ENCODE data around the gene GOLGA6L10.
"Not testable (repeated sequence)": the region's sequence is repeated elsewhere in the genome, so short reads cannot be mapped to it uniquely, and the experiment has no call there.

GOLGA6L10 gene

DNA sequence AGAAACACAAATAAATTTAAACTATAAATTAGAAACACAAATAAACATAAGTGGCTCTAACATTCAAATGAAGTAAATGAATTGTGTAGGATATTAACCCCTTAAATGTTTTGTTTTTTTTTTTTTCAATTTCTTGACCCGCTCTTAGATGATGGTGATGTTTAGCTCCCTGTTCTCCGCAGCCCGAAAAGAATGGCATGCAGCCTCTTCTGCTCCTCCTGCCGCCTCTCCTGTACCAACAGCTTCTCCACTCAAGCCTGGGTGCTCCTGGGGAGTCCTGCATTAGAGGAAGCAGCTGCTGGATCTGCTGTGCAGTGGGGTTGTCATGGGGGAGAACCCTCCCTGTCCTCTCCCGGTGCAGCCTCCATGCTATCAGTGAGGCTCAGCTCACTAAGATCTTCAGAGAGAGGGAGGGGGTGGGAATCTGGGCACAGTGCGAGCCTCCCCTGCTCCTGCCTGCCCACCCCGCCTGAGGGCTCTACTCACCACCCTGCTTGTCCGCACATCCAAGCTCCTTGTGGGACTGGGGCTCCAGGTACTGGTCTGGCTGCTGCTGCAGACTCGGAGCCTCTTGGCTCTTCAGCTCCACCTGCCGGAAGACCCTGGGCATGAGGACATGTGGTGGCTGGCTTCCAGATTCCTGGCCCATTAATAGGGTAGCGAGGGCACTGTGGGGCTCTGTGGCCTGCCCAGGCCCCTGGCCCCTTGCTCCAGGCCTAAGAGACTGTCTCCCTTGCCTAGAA is 6.5 kb downstream of the GOLGA6L10 start:
- DNase-seq: not testable (repeated sequence)

DNA sequence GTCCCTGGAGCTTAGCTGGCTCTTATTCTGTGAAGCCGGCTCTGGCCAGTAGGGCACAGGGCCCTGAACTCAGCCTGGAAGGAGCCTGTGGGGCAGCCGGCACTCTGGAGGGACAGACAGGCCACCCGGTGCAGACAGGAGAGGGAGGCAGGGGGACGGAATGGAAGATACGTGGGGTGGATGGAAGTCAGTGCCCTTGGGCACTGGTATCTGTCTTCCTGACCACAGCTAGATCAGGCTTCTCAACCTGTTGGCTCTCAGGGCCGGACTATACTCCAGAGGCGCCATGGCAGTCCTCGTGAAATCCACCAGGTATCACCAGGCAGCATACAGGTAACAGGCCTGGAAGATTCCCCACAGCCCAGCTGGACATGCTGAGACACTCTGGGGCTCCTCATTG is 10.7 kb downstream of the GOLGA6L10 start:
- DNase-seq: not testable (repeated sequence)

DNA sequence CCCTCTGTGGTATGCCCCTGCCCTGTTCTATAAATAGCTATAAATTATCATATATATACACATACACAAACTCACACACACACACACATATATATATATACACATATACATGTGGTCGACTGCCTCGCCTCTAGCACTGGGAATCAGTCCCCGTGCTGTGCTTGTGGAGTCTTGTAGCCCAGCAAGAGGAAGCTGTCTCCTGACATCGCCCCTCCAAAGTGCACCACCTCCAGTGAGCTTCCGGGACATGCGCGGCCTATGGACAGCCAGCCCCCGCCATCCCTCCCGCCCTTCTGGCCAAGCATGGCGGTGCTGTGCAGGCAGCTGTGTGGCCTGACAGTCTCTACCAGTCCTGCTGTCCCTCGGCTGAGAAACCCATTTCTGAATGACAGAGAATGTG is 11.2 kb downstream of the GOLGA6L10 start:
- not testable (repeated sequence) for DNase-seq

DNA sequence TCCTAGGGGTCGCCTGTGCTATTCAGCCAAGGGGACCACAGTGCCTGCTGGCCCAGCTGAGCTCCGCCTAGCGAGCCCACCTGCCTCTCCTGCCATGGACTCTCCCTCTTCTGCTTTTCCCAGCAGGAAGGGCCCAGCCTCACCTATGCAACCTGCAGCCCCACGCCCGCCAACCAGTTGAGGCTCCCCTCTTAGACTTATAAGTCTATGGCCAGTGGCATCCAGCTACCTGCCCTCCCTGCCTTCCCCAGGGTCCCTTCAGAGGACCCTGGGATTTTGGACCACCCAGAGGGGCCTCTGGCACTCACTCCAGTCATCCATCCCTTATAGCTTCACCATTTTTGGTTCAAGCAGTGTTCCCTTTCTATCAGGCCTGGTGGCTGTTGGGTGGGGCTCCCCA is 12.2 kb downstream of the GOLGA6L10 start:
- not testable (repeated sequence) for DNase-seq

DNA sequence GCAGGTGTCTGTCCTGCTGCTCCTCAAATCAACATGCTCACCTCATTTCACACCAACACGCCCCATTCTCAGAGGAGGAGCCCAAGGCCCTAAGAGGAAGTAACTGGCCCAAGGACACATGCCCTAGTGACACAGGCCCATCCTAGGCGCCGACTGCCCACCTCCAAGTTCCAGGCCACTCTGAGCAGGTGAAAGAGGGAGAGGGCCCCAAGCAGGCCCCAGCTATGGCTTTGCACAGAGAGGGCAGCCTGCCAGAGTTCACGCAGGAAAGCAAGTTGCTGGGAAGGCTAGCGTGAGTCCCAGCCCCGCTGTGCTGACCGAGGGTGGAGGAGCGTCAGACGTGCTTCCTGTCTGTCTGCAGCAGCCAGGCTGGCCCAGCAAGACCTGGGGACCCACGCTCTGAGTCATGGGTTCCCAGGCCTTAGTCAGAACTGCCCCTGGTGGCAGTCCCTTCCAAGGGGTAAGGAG is 13.1 kb downstream of the GOLGA6L10 start:
- not testable (repeated sequence) for DNase-seq

DNA sequence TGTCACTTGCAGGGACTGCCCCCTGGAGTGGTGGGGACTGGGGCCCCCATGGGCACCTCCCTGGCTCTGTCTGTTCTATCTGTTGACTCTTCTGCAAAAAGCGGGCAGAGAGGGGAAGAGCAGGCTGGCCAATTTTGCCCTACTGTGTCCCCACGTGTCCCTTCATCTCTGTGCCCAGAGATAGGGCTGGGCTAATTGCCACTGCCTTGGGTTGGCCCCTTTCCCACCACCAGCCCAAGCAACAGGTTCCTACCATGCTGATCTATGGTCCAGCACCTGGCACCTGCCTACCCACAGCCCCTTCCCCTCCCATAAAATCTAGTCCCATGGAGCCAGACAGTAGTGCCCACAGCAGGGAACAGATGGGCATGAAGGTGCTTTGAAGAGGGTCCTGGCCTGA is 14.3 kb downstream of the GOLGA6L10 start:
- not testable (repeated sequence) for DNase-seq

- DNase-seq: not testable (repeated sequence)
Measured at GRCh38 chr15:82334554-82334932, 14.7 kb downstream of the GOLGA6L10 start.

GRCh38 chr15:82333603-82334553 is 15.4 kb downstream of the GOLGA6L10 start:
- DNase-seq: not testable (repeated sequence)

DNA sequence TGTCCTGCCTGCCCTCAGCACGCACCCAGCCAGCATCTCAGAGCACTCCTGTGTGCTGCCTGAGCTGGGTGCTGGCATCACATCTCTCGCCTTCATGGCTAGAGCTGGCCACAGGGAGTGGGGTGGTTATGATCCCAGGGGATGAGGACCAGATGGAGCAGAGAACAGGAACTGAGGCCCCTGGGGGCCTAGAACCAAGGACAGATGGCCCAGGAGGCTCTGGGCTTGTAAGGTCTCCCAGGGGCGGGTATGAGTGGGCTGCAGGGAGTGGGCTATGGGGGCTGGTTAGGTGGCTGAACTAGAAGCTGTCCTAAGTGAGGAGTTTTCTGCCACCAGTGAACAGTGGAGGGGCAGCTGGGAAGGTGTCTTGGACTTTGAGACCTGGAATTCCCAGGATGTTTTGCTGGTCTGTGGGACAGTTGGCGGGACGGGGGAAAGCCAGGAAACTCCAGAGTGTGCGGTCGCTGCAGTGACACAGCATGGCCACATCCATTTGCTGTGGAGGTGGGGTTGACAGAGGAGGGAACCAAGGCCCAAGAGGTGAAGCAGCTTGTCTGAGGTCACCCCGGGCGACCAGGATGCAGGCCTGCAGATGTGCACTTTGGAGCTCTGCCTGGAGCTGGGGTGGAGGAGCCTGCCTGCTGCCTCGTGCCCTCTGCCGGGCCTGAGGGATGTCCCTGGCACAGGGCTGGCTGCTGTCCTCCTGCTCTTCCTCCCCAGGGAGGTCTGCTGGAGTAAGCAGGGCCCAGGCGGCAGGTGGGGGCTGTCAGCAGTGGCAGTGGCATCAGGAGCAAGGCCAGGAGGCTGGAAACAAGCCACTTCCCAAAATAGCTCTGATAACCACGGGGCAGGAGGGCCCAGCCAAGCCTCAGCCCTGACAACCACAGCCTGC is 16.3 kb downstream of the GOLGA6L10 start:
- not testable (repeated sequence) for DNase-seq

- DNase-seq: not testable (repeated sequence)
Measured at GRCh38 chr15:82331576-82332304, 17.5 kb downstream of the GOLGA6L10 start.

GRCh38 chr15:82330921-82331320 is 18.4 kb downstream of the GOLGA6L10 start:
- DNase-seq: not testable (repeated sequence)

GRCh38 chr15:82329039-82329438 is 20.2 kb downstream of the GOLGA6L10 start:
- DNase-seq: not testable (repeated sequence)

GRCh38 chr15:82327372-82327771 is 21.9 kb downstream of the GOLGA6L10 start:
- not testable (repeated sequence) for DNase-seq

GRCh38 chr15:82326896-82327295 is 22.4 kb downstream of the GOLGA6L10 start:
- not testable (repeated sequence) for DNase-seq

DNA sequence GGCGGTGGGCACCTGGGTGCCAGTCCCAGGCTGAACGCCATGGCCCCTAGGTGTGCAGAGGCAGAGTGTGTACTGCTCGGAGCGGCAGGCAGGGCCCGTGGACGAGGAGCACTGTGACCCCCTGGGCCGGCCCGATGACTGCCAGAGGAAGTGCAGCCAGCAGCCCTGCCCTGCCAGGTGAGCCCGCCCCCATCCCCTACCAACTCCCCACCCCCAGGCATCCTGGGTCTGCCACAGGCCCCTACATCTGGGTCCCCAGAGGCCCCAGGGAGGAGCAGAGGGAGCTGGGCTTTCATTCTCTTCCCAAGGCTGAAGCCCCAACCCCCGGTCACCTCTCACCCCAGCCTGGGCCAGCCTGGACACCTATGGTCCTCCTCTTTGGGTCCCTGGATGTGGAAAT is 23.6 kb downstream of the GOLGA6L10 start:
- not testable (repeated sequence) for DNase-seq

DNA sequence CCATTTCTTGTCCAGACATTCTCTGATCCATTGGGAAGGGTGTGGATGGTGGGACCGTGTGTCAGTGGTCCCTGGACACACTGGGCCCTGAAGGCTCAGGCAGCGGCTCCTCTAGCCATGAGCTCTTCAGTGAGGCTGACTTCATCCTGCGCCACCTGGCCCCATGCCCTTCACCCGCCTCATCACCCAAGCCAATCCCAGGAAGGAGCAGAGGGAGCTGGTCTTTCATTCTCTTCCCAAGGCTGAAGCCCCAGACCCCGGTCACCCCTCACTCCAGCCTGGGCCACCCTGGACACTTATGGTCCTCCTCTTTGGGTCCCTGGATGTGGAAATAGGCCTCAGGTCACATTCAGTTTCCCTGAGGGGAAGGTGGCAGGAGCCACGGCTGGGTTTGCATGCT is 24.4 kb downstream of the GOLGA6L10 start:
- not testable (repeated sequence) for DNase-seq

DNA sequence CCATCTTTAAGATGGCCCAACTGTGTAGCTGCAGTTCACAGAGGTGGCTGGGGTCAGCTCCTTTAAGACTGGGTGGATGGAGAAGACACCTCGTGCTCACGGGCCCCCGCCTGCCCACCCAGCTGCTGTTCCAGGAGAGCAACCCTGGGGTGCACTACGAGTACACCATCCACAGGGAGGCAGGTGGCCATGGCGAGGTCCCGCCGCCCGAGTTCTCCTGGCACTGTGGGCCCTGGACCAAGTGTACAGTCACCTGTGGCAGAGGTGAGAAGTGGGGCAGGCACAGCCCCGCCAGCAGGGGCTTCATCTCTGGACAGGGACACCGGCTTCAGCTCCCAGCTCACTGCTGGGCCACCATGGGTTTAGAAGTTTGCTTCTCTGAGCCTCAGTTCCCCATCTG is 26.8 kb downstream of the GOLGA6L10 start:
- DNase-seq: not testable (repeated sequence)

- not testable (repeated sequence) for DNase-seq
Measured at GRCh38 chr15:82320861-82321260, 28.4 kb downstream of the GOLGA6L10 start.

- not testable (repeated sequence) for DNase-seq
Measured at GRCh38 chr15:82319522-82320278, 29.6 kb downstream of the GOLGA6L10 start.

DNA sequence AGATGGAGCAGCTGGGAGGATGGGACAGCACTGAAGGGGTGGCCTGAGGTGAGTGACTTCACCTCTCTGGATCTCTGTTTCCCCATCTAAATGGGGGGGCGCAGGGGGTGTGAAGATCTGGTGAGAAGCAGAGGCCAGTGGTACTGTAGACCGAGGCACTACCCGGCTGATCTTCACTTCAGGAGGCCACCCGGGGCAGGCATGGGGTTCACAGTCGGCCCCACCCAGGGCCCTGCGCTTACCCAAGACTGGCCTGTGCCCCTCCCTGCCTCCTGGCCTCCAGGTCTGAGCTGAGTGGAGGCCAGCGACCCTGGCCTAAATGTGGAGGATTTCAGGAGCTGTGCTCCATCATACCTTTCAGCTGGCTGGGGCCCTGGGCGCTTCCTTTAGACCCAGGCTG is 31.0 kb downstream of the GOLGA6L10 start:
- DNase-seq: not testable (repeated sequence)

GRCh38 chr15:82317516-82317915 is 31.8 kb downstream of the GOLGA6L10 start:
- DNase-seq: not testable (repeated sequence)
